DMS114 treated with DMSO at 0.1 percent for 48 hours (cell line): ENCODE data around the gene C6.
"Not testable (repeated sequence)": the region's sequence is repeated elsewhere in the genome, so short reads cannot be mapped to it uniquely, and the experiment has no call there.

ENCODE experiments used
- DNase-seq: peaks from one replicate; lab custom pipeline; 2025; ENCODE audit not compliant: unreplicated experiment; lab: John Stamatoyannopoulos, UW

C6 gene

GRCh38 chr5:41213340-41213739 lies at the start of gene C6:
Gene C6, minus strand, starts transcription at chr5:41213532. Its CDS starts 10,302 bp downstream, at chr5:41203230.
- no peak for DNase-seq

GRCh38 chr5:41256400-41256799 lies 43.1 kb upstream of the C6 start:
- DNase-seq, result no peak

GRCh38 chr5:41253109-41253508 lies 39.8 kb upstream of the C6 start:
- DNase-seq, result no peak

GRCh38 chr5:41252036-41252435 lies 38.7 kb upstream of the C6 start:
- no peak for DNase-seq

- DNase-seq, result no peak
These were observed 37.1 kb upstream of the C6 start for GRCh38 chr5:41250351-41250987.

GRCh38 chr5:41247135-41247534 lies 33.8 kb upstream of the C6 start:
- DNase-seq, result no peak

GRCh38 chr5:41246376-41246775 lies 33.0 kb upstream of the C6 start:
- no peak for DNase-seq

GRCh38 chr5:41243558-41243957 lies 30.2 kb upstream of the C6 start:
- DNase-seq, result no peak

GRCh38 chr5:41240985-41241384 lies 27.7 kb upstream of the C6 start:
- no peak for DNase-seq

GRCh38 chr5:41240390-41240789 lies 27.1 kb upstream of the C6 start:
- no peak for DNase-seq

- no peak for DNase-seq
These were observed 21.1 kb upstream of the C6 start for GRCh38 chr5:41234475-41234874.

- no peak for DNase-seq
These were observed 19.5 kb upstream of the C6 start for GRCh38 chr5:41232797-41233196.

GRCh38 chr5:41230276-41230675 lies 16.9 kb upstream of the C6 start:
- not testable (repeated sequence) for DNase-seq

GRCh38 chr5:41223962-41224361 lies 10.6 kb upstream of the C6 start:
- DNase-seq, result no peak

- no peak for DNase-seq
These were observed 6.4 kb upstream of the C6 start for GRCh38 chr5:41219658-41220269.

- DNase-seq, result no peak
These were observed 5.8 kb upstream of the C6 start for GRCh38 chr5:41218929-41219657.

GRCh38 chr5:41214182-41214581 lies 850 bp upstream of the C6 start:
- no peak for DNase-seq

- no peak for DNase-seq
These were observed 397 bp downstream of the C6 start for GRCh38 chr5:41212935-41213334.

GRCh38 chr5:41211417-41211816 lies 1.9 kb downstream of the C6 start:
- DNase-seq, result no peak

- not testable (repeated sequence) for DNase-seq
These were observed 7.9 kb downstream of the C6 start for GRCh38 chr5:41205475-41205874.

GRCh38 chr5:41203033-41203432 lies 10.3 kb downstream of the C6 start:
- no peak for DNase-seq

- DNase-seq, result no peak
These were observed 12.1 kb downstream of the C6 start for GRCh38 chr5:41201082-41201772.
